OCI-LY7 (cell line): Measurements from ENCODE around the gene SEC61A1. TPM values are rescaled to one million over a fixed set of nuclear protein-coding genes. Genes with fewer than 3 reads are reported as not detected.

Experiments used
- BruUV-seq: library from RNA; stranded (reverse); fragments of 400-500 nt; replicated peaks from 2 replicates; lab custom pipeline; 2021; lab: Mats Ljungman, UMichigan
- CTCF ChIA-PET: fragments of 300-600 bp; sonication (Branson Sonifier 250); formaldehyde crosslinking; loops from one replicate; lab custom pipeline; 2022; ENCODE audit warnings: antibody characterized with exemption; ENCODE audit not compliant: unreplicated experiment; lab: Charles Lee
- POLR2A ChIA-PET: fragments of 300-600 bp; sonication (Branson Sonifier 250); formaldehyde crosslinking; loops from one replicate; lab custom pipeline; 2022; ENCODE audit warnings: antibody characterized with exemption; lab: Charles Lee
- DNase-seq: peaks from one replicate; pipeline ENCODE4 v3.0.0-alpha.2; 2015; ENCODE audit warnings: low spot score
- H2AFZ ChIP-seq: fragments of 200-600 bp; sonication (generic), shearing (Covaris generic); 2 replicates; pipeline ENCODE4 v1.6.1; 2014; ENCODE audit warnings: mild to moderate bottlenecking, antibody characterized with exemption, low read length, moderate library complexity
- H3K27ac ChIP-seq: fragments of 200-600 bp; sonication (generic); 2 replicates; pipeline ENCODE4 v1.5.1; 2014; ENCODE audit warnings: mixed run types, low read depth, mild to moderate bottlenecking, moderate library complexity, low read length, inconsistent platforms; ENCODE audit not compliant: poor library complexity, severe bottlenecking
- H3K36me3 ChIP-seq: fragments of 200-600 bp; sonication (generic); 2 replicates; pipeline ENCODE4 v1.6.1; 2014; ENCODE audit warnings: mild to moderate bottlenecking, antibody characterized with exemption, low read length, moderate library complexity, mixed read lengths; ENCODE audit not compliant: insufficient read depth
- H3K4me1 ChIP-seq: fragments of 200-600 bp; sonication (generic); 2 replicates; pipeline ENCODE4 v1.5.1; 2014; ENCODE audit warnings: mild to moderate bottlenecking, low read length; ENCODE audit not compliant: insufficient read depth, poor library complexity, severe bottlenecking
- H3K4me2 ChIP-seq: fragments of 200-600 bp; sonication (generic); 2 replicates; pipeline ENCODE4 v1.6.1; 2014; ENCODE audit warnings: mild to moderate bottlenecking, low read length
- H3K4me3 ChIP-seq: fragments of 200-600 bp; sonication (generic); 2 replicates; pipeline ENCODE4 v1.5.1; 2014; ENCODE audit warnings: mild to moderate bottlenecking, low read depth, low read length; ENCODE audit not compliant: poor library complexity, severe bottlenecking
- H3K79me2 ChIP-seq: fragments of 200-600 bp; sonication (generic); 2 replicates; pipeline ENCODE4 v1.6.1; 2016; ENCODE audit warnings: low read depth, mild to moderate bottlenecking, low read length, moderate library complexity, mixed read lengths; ENCODE audit not compliant: insufficient read depth
- H3K9me2 ChIP-seq: fragments of 200-600 bp; sonication (generic); 2 replicates; pipeline ENCODE4 v1.6.1; 2016; ENCODE audit warnings: mild to moderate bottlenecking, low read length, mixed read lengths; ENCODE audit not compliant: insufficient read depth
- H3K9me3 ChIP-seq: fragments of 200-600 bp; sonication (generic); 2 replicates; pipeline ENCODE4 v1.6.1; 2014; ENCODE audit warnings: mild to moderate bottlenecking, mixed run types, low read length, mixed read lengths
- H4K20me1 ChIP-seq: fragments of 200-600 bp; sonication (generic); 2 replicates; pipeline ENCODE4 v1.6.1; 2014; ENCODE audit warnings: mild to moderate bottlenecking, antibody characterized with exemption, low read length, moderate library complexity, mixed read lengths; ENCODE audit not compliant: insufficient read depth
- EZH2phosphoT487 ChIP-seq: fragments of 200-600 bp; sonication (generic); IDR thresholded peaks from 2 replicates; pipeline ENCODE4 v1.6.1; 2018; ENCODE audit warnings: low read depth, borderline replicate concordance, mild to moderate bottlenecking, mixed run types, antibody characterized with exemption, low read length, moderate library complexity, mixed read lengths
- intact Hi-C: fragments of 100-400 bp; cut with micrococcal nuclease; formaldehyde crosslinking; loops from one replicate; pipeline ENCODE4 v1.10.0; 2022; ENCODE audit not compliant: unreplicated experiment
- total RNA-seq, 2 experiments: library from RNA; depleted of rRNA in 1 of 2; stranded (reverse); fragments of >200 nt in 1 of 2; shearing (Covaris generic) in 1 of 2; gene quantifications; 2 replicates each; pipeline ENCODE4 v1.2.3, GENCODE V29; 2014 to 2022
- TF ChIP-seq, protein P1 (sequence below): fragments of 200-600 bp; sonication (generic); conservative IDR thresholded peaks from 2 replicates; pipeline ENCODE4 v1.5.1; 2014; ENCODE audit warnings: mild to moderate bottlenecking, antibody characterized with exemption, low read length, moderate library complexity, mixed read lengths

The SEC61A1 gene
- total RNA-seq, 2 experiments from 2014 or later = 85.2 to 133 TPM

DNA sequence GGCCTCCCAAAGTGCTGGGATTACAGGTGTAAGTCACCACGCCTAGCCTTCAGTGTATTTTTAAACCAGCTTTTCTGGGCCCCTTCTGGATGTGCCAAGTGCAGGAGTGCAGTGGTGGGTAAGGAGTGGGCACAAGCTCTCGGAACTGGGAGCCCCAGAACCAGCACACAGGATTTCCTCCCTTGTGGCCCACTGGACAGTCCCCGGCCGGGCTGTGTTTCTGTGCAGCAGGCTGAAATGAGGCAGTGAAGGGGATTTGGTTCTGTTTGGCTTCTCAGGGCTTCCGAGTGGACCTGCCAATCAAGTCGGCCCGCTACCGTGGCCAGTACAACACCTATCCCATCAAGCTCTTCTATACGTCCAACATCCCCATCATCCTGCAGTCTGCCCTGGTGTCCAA, 14.4 kb downstream of the SEC61A1 start:
- H3K79me2 ChIP-seq = no peaks in the 10 kb centered on the region
- no peak for DNase-seq
- CTCF ChIA-PET = no interaction called here
- H2AFZ ChIP-seq = no peak overlapping the region
- H3K4me2 ChIP-seq = no peak overlapping the region
- peaks cover 100% of the 10 kb centered on the region for H3K36me3 ChIP-seq
- no peaks in the 10 kb centered on the region for H3K4me1 ChIP-seq
- no peak for TF ChIP-seq EZH2phosphoT487
- TF ChIP-seq, protein P1, sequence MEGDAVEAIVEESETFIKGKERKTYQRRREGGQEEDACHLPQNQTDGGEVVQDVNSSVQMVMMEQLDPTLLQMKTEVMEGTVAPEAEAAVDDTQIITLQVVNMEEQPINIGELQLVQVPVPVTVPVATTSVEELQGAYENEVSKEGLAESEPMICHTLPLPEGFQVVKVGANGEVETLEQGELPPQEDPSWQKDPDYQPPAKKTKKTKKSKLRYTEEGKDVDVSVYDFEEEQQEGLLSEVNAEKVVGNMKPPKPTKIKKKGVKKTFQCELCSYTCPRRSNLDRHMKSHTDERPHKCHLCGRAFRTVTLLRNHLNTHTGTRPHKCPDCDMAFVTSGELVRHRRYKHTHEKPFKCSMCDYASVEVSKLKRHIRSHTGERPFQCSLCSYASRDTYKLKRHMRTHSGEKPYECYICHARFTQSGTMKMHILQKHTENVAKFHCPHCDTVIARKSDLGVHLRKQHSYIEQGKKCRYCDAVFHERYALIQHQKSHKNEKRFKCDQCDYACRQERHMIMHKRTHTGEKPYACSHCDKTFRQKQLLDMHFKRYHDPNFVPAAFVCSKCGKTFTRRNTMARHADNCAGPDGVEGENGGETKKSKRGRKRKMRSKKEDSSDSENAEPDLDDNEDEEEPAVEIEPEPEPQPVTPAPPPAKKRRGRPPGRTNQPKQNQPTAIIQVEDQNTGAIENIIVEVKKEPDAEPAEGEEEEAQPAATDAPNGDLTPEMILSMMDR = no peak
- peaks cover 3% of the 10 kb centered on the region; the same call in 1 of the 2 replicates for H4K20me1 ChIP-seq
- POLR2A ChIA-PET = no interaction called here
- no TSS peak for BruUV-seq
- H3K4me3 ChIP-seq = no peak overlapping the region
- no peaks in the 10 kb centered on the region for H3K9me3 ChIP-seq
- H3K27ac ChIP-seq = no peak overlapping the region
- no peaks in the 10 kb centered on the region for H3K9me2 ChIP-seq
- intact Hi-C loops = no loop called here

DNA sequence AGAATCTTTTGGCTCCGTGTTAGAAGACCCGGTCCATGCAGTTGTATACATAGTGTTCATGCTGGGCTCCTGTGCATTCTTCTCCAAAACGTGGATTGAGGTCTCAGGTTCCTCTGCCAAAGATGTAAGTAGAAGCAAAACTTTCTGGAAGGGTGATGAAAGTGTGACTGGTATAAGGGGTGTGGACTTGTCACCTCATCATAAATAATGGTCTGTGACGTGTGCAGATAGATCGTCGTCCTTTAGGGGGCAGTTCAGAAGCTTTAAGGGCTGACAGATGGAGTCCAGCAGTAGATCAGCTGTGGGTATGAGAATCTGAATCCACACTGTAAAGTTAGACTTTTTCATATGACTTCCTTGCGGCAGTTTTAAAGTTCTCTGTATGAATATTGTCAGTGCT, 15.3 kb downstream of the SEC61A1 start:
- no peak overlapping the region for H3K27ac ChIP-seq
- no peaks in the 10 kb centered on the region for H3K9me2 ChIP-seq
- H3K4me1 ChIP-seq = no peaks in the 10 kb centered on the region
- BruUV-seq = no TSS peak
- no peaks in the 10 kb centered on the region for H3K79me2 ChIP-seq
- no peak overlapping the region for H3K4me3 ChIP-seq
- ChIA-PET POLR2A (interaction anchor here (0.5 kb wide), 1 partner anchor 388 kb away, joined by 3 read pairs; no protein-coding TSS in a partner anchor), CTCF (no interaction called here)
- no peak overlapping the region for H3K4me2 ChIP-seq
- no peaks in the 10 kb centered on the region for H3K9me3 ChIP-seq
- H2AFZ ChIP-seq = no peak overlapping the region
- H3K36me3 ChIP-seq = peaks cover 100% of the 10 kb centered on the region
- H4K20me1 ChIP-seq = peaks cover 3% of the 10 kb centered on the region; the same call in 1 of the 2 replicates
- no peak for DNase-seq
- intact Hi-C loops = no loop called here
- TF ChIP-seq, protein P1 = no peak
- no peak for TF ChIP-seq EZH2phosphoT487

DNA sequence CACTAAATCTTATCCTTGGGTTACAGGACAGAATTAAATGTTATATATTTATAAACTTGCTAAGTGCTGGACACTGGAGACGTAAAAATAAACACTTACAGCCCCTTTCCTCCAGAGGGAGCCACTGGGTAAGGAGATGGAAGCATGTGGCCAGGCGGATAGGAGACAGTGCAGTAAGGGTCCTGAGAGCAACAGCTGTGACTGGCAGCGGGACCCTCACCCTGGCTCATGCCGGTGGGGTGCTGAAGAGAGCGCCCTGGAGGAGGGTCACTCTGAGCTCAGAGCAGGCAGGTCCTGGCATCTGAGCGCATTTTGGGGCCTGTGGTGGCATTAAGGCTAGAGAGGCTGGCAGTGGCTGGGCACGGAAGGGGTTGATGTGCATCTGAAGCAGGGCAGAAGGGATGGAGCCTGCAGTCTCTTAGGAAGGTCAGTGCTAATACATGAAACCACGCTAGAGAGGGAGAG, 16.0 kb downstream of the SEC61A1 start:
- Histone ChIP-seq H3K4me1 (no peaks in the 10 kb centered on the region), H3K36me3 (peaks cover 100% of the 10 kb centered on the region), H3K4me3 (no peak overlapping the region), H4K20me1 (peaks cover 3% of the 10 kb centered on the region; the same call in 1 of the 2 replicates), H3K9me2 (no peaks in the 10 kb centered on the region), H3K4me2 (no peak overlapping the region), H3K27ac (no peak overlapping the region), H2AFZ (no peak overlapping the region), H3K79me2 (no peaks in the 10 kb centered on the region), H3K9me3 (no peaks in the 10 kb centered on the region)
- intact Hi-C loops = no loop called here
- peak; percentile 63 for DNase-seq
- POLR2A ChIA-PET = interaction anchor here (0.5 kb wide), 2 partner anchors 357 to 388 kb away, joined by 3 to 4 read pairs; no protein-coding TSS in a partner anchor
- TF ChIP-seq EZH2phosphoT487 = no peak
- TF ChIP-seq, protein P1 = peak; percentile 81
- CTCF ChIA-PET = no interaction called here
- no TSS peak for BruUV-seq
